ENCODE data around the gene GRAP.

GRAP gene

GRCh38 chr17:19018600-19018950 is 28.2 kb downstream of the GRAP start:
- peaks cover 7% of the 10 kb centered on the region for H3K36me3 Mint-ChIP-seq (ENCODE audit: insufficient read depth)
- H3K27ac Mint-ChIP-seq, result no peak overlapping the region
- ATAC-seq (replicated peaks) (no peak), DNase-seq (no peak)
- no peak overlapping the region for H3K4me3 Mint-ChIP-seq
- peaks cover 3 to 8% of the 10 kb centered on the region in 2 donors for H3K4me1 Mint-ChIP-seq (ENCODE audit: low read depth in 2 of 2)
- peaks cover 6 to 26% of the 10 kb centered on the region in 2 donors for H3K27me3 Mint-ChIP-seq
- no peaks in the 10 kb centered on the region for H3K9me3 Mint-ChIP-seq

GRCh38 chr17:19017804-19018599 is 28.8 kb downstream of the GRAP start:
- peaks cover 7% of the 10 kb centered on the region for H3K36me3 Mint-ChIP-seq (ENCODE audit: insufficient read depth)

GRCh38 chr17:19017401-19017800 is 29.4 kb downstream of the GRAP start:
- DNase-seq, result no peak
- no peak for ATAC-seq (replicated peaks)
- Mint-ChIP-seq H3K27me3 (peaks cover 6 to 26% of the 10 kb centered on the region in 2 donors), H3K27ac (no peak overlapping the region), H3K4me3 (no peak overlapping the region), H3K36me3 (ENCODE audit: insufficient read depth) (peaks cover 7% of the 10 kb centered on the region), H3K9me3 (no peaks in the 10 kb centered on the region), H3K4me1 (ENCODE audit: low read depth in 2 of 2) (peaks cover 0 to 4% of the 10 kb centered on the region in 2 donors)

More at GRCh38 chr17:19017804-19018599, 28.8 kb downstream of the GRAP start:
- H3K4me3 Mint-ChIP-seq, result no peak overlapping the region
- H3K4me1 Mint-ChIP-seq (ENCODE audit: low read depth in 2 of 2), result peaks cover 3 to 8% of the 10 kb centered on the region in 2 donors
- DNase-seq, result no peak
- H3K27ac Mint-ChIP-seq, result no peak overlapping the region
- no peak for ATAC-seq (replicated peaks)
- H3K9me3 Mint-ChIP-seq, result no peaks in the 10 kb centered on the region
- peaks cover 6 to 26% of the 10 kb centered on the region in 2 donors for H3K27me3 Mint-ChIP-seq

- Mint-ChIP-seq H3K4me3 (no peak overlapping the region), H3K4me1 (ENCODE audit: low read depth in 2 of 2) (peaks cover 0 to 6% of the 10 kb centered on the region in 2 donors), H3K27me3 (peaks cover 6 to 26% of the 10 kb centered on the region in 2 donors), H3K36me3 (ENCODE audit: insufficient read depth) (peaks cover 7% of the 10 kb centered on the region), H3K27ac (no peak overlapping the region), H3K9me3 (no peaks in the 10 kb centered on the region)
- DNase-seq (no peak), ATAC-seq (replicated peaks) (no peak)
These were observed 29.9 kb downstream of the GRAP start for GRCh38 chr17:19016881-19017280.

GRCh38 chr17:19016297-19016696 is 30.5 kb downstream of the GRAP start:
- no peak overlapping the region for H3K27ac Mint-ChIP-seq
- H3K4me1 Mint-ChIP-seq (ENCODE audit: low read depth in 2 of 2), result peaks cover 0 to 6% of the 10 kb centered on the region in 2 donors
- H3K9me3 Mint-ChIP-seq, result no peaks in the 10 kb centered on the region
- H3K27me3 Mint-ChIP-seq, result peaks cover 6 to 26% of the 10 kb centered on the region in 2 donors
- H3K4me3 Mint-ChIP-seq, result no peak overlapping the region
- no peak for ATAC-seq (replicated peaks)
- peaks cover 7% of the 10 kb centered on the region for H3K36me3 Mint-ChIP-seq (ENCODE audit: insufficient read depth)
- DNase-seq, result no peak

- Mint-ChIP-seq H3K9me3 (no peaks in the 10 kb centered on the region), H3K4me1 (ENCODE audit: low read depth in 2 of 2) (peaks cover 0 to 10% of the 10 kb centered on the region in 2 donors), H3K27ac (no peak overlapping the region), H3K27me3 (peaks cover 6 to 26% of the 10 kb centered on the region in 2 donors), H3K4me3 (no peak overlapping the region), H3K36me3 (ENCODE audit: insufficient read depth) (peaks cover 7% of the 10 kb centered on the region)
- ATAC-seq (replicated peaks), result no peak
- DNase-seq, result no peak
These were observed 31.3 kb downstream of the GRAP start for GRCh38 chr17:19015428-19015827.

GRCh38 chr17:19014628-19015215 is 32.0 kb downstream of the GRAP start:
- peaks cover 7% of the 10 kb centered on the region for H3K36me3 Mint-ChIP-seq (ENCODE audit: insufficient read depth)
- peaks cover 6 to 26% of the 10 kb centered on the region in 2 donors for H3K27me3 Mint-ChIP-seq
- peaks cover 0 to 8% of the 10 kb centered on the region in 2 donors for H3K4me1 Mint-ChIP-seq (ENCODE audit: low read depth in 2 of 2)
- H3K9me3 Mint-ChIP-seq, result no peaks in the 10 kb centered on the region
- DNase-seq (no peak), ATAC-seq (replicated peaks) (no peak)
- H3K27ac Mint-ChIP-seq, result no peak overlapping the region
- H3K4me3 Mint-ChIP-seq, result no peak overlapping the region

GRCh38 chr17:19013806-19014627 is 32.7 kb downstream of the GRAP start:
- DNase-seq (no peak), ATAC-seq (replicated peaks) (no peak)
- Mint-ChIP-seq H3K27ac (no peak overlapping the region), H3K4me3 (no peak overlapping the region), H3K4me1 (ENCODE audit: low read depth in 2 of 2) (peaks cover 0 to 8% of the 10 kb centered on the region in 2 donors), H3K27me3 (peaks cover 6 to 26% of the 10 kb centered on the region in 2 donors), H3K9me3 (no peaks in the 10 kb centered on the region), H3K36me3 (ENCODE audit: insufficient read depth) (peaks cover 7% of the 10 kb centered on the region)

GRCh38 chr17:19013226-19013625 is 33.5 kb downstream of the GRAP start:
- no peak overlapping the region for H3K27ac Mint-ChIP-seq
- DNase-seq, result no peak
- H3K36me3 Mint-ChIP-seq (ENCODE audit: insufficient read depth), result peaks cover 4% of the 10 kb centered on the region
- peaks cover 0 to 8% of the 10 kb centered on the region in 2 donors for H3K4me1 Mint-ChIP-seq (ENCODE audit: low read depth in 2 of 2)
- no peak for ATAC-seq (replicated peaks)
- H3K4me3 Mint-ChIP-seq, result no peak overlapping the region
- H3K9me3 Mint-ChIP-seq, result no peaks in the 10 kb centered on the region
- peaks cover 6 to 26% of the 10 kb centered on the region in 2 donors for H3K27me3 Mint-ChIP-seq

- peak overlapping the region in 1 of 2 donors; percentile 67 for H3K27ac Mint-ChIP-seq
- no peak for ATAC-seq (replicated peaks)
- H3K9me3 Mint-ChIP-seq, result no peaks in the 10 kb centered on the region
- H3K4me1 Mint-ChIP-seq (ENCODE audit: low read depth in 2 of 2), result peaks cover 0 to 6% of the 10 kb centered on the region in 2 donors
- peaks cover 4% of the 10 kb centered on the region for H3K36me3 Mint-ChIP-seq (ENCODE audit: insufficient read depth)
- H3K27me3 Mint-ChIP-seq, result peaks cover 6 to 26% of the 10 kb centered on the region in 2 donors
- DNase-seq, result no peak
- no peak overlapping the region for H3K4me3 Mint-ChIP-seq
These were observed 34.3 kb downstream of the GRAP start for GRCh38 chr17:19012171-19013080.

- Mint-ChIP-seq H3K27ac (peak overlapping the region in 1 of 2 donors; percentile 83), H3K9me3 (no peaks in the 10 kb centered on the region), H3K4me3 (no peak overlapping the region), H3K36me3 (ENCODE audit: insufficient read depth) (peaks cover 4% of the 10 kb centered on the region), H3K27me3 (peaks cover under 1 to 18% of the 10 kb centered on the region in 2 donors), H3K4me1 (ENCODE audit: low read depth in 2 of 2) (peaks cover 0 to 6% of the 10 kb centered on the region in 2 donors)
- ATAC-seq (replicated peaks) (no peak), DNase-seq (no peak)
These were observed 35.2 kb downstream of the GRAP start for GRCh38 chr17:19011581-19011980.

- Mint-ChIP-seq H3K36me3 (ENCODE audit: insufficient read depth) (peaks cover 4% of the 10 kb centered on the region), H3K4me1 (ENCODE audit: low read depth in 2 of 2) (peaks cover 0 to 6% of the 10 kb centered on the region in 2 donors), H3K4me3 (no peak overlapping the region), H3K27ac (peak overlapping the region; percentile 75 to 83), H3K27me3 (peaks cover 0 to 12% of the 10 kb centered on the region in 2 donors), H3K9me3 (no peaks in the 10 kb centered on the region)
- DNase-seq, result no peak
- ATAC-seq (replicated peaks), result no peak
These were observed 35.8 kb downstream of the GRAP start for GRCh38 chr17:19010729-19011505.

Data from effector memory CD8-positive, alpha-beta T cell (primary cell).